HepG2 (cell line): ENCODE data around the gene PPDPF. TPM values are rescaled to one million over a fixed set of nuclear protein-coding genes. Genes with fewer than 3 reads are reported as not detected.

ENCODE experiments used
- ATF7-NPFF ChIP-seq: sonication (generic); formaldehyde crosslinking; IDR thresholded peaks from 2 replicates; pipeline ENCODE4 v1.8.1; 2023; ENCODE audit warnings: mild to moderate bottlenecking, low read depth, missing genetic modification reagents, moderate library complexity
- GATA4 ChIP-seq: sonication (generic); IDR thresholded peaks from 2 replicates; pipeline ENCODE4 v1.6.1; 2016; ENCODE audit warnings: antibody characterized with exemption, low read depth, borderline replicate concordance
- HDAC1 ChIP-seq: sonication (generic); formaldehyde crosslinking; IDR thresholded peaks from 2 replicates; pipeline ENCODE4 v1.5.1; 2020; ENCODE audit warnings: mild to moderate bottlenecking, missing genetic modification reagents
- KDM4B ChIP-seq: sonication (generic); formaldehyde crosslinking; IDR thresholded peaks from 2 replicates; pipeline ENCODE4 v1.4.0; 2020; ENCODE audit warnings: missing genetic modification reagents
- MIER3 ChIP-seq: IDR thresholded peaks from 2 replicates; pipeline ENCODE4 v1.6.1; 2016; ENCODE audit warnings: missing compliant biosample characterization, borderline replicate concordance
- NFYB ChIP-seq: sonication (generic); formaldehyde crosslinking; IDR thresholded peaks from 2 replicates; pipeline ENCODE4 v1.4.0; 2020; ENCODE audit warnings: missing genetic modification reagents
- RBM22 ChIP-seq: fragments of 200-400 bp; formaldehyde crosslinking; optimal IDR thresholded peaks from 2 replicates; pipeline ENCODE3; 2017; ENCODE audit warnings: mild to moderate bottlenecking, low read length, moderate library complexity
- REPIN1 ChIP-seq: sonication (generic); formaldehyde crosslinking; IDR thresholded peaks from 2 replicates; pipeline ENCODE4 v1.8.0; 2022; ENCODE audit warnings: missing genetic modification reagents, low read depth, mild to moderate bottlenecking, borderline replicate concordance
- SATB2 ChIP-seq: sonication (generic); formaldehyde crosslinking; IDR thresholded peaks from 2 replicates; pipeline ENCODE4 v1.5.0; 2020; ENCODE audit warnings: missing genetic modification reagents
- TAF1 ChIP-seq: sonication (generic); formaldehyde crosslinking; IDR thresholded peaks from 2 replicates; pipeline ENCODE4 v1.4.0; 2020; ENCODE audit warnings: missing genetic modification reagents
- TBP ChIP-seq: sonication (generic); formaldehyde crosslinking; IDR thresholded peaks from 2 replicates; pipeline ENCODE4 v1.5.0; 2020; ENCODE audit warnings: missing genetic modification reagents
- TBX3 ChIP-seq: fragments of 450-650 bp; IDR thresholded peaks from 2 replicates; pipeline ENCODE4 v1.6.1; 2017; ENCODE audit warnings: antibody characterized with exemption, mild to moderate bottlenecking, inconsistent platforms, borderline replicate concordance
- ZBTB7A ChIP-seq: sonication (generic); formaldehyde crosslinking; IDR thresholded peaks from 2 replicates; pipeline ENCODE4 v1.8.0; 2022; ENCODE audit warnings: mild to moderate bottlenecking, missing genetic modification reagents
- ZEB1 ChIP-seq: IDR thresholded peaks from 2 replicates; pipeline ENCODE4 v1.6.1; 2012; ENCODE audit warnings: mild to moderate bottlenecking, low read depth, inconsistent platforms; ENCODE audit not compliant: insufficient replicate concordance
- ZNF510 ChIP-seq: sonication (generic); formaldehyde crosslinking; IDR thresholded peaks from 2 replicates; pipeline ENCODE4 v1.4.0; 2020; ENCODE audit warnings: low read depth, mild to moderate bottlenecking, missing genetic modification reagents
- ZNF556 ChIP-seq: sonication (generic); formaldehyde crosslinking; IDR thresholded peaks from 2 replicates; pipeline ENCODE4 v1.4.0; 2020; ENCODE audit warnings: mild to moderate bottlenecking, missing genetic modification reagents, borderline replicate concordance
- ZNF562 ChIP-seq: sonication (generic); formaldehyde crosslinking; IDR thresholded peaks from 2 replicates; pipeline ENCODE4 v1.8.0; 2022; ENCODE audit warnings: missing genetic modification reagents, borderline replicate concordance
- ZNF687 ChIP-seq: sonication (generic); formaldehyde crosslinking; IDR thresholded peaks from 2 replicates; pipeline ENCODE4 v1.5.1; 2020; ENCODE audit warnings: mild to moderate bottlenecking, missing genetic modification reagents, moderate library complexity
- ZNF768 ChIP-seq: sonication (generic); formaldehyde crosslinking; IDR thresholded peaks from 2 replicates; pipeline ENCODE4 v1.4.0; 2020; ENCODE audit warnings: missing genetic modification reagents
- ZSCAN25 ChIP-seq: sonication (generic); formaldehyde crosslinking; IDR thresholded peaks from 2 replicates; pipeline ENCODE4 v1.8.0; 2022; ENCODE audit warnings: mild to moderate bottlenecking, missing genetic modification reagents
- ZZZ3 ChIP-seq: sonication (generic); formaldehyde crosslinking; IDR thresholded peaks from 2 replicates; pipeline ENCODE4 v1.4.0; 2020; ENCODE audit warnings: missing genetic modification reagents, mild to moderate bottlenecking, borderline replicate concordance
- polyA plus RNA-seq, 8 experiments: library from polyadenylated mRNA; depleted of rRNA in 3 of 8; stranded (reverse) in 7 of 8; unstranded in 1 of 8; fragments of >200 nt; fragmentation: Illumina TruSeq in 4 of 8; extraction: Trizol in 4 of 8; gene quantifications; 2 replicates each; pipeline versions ENCODE4 v1.2.1 to v1.2.3, GENCODE V29; 2011 to 2016; ENCODE audit warnings: low read depth in 4 of 8, missing spikeins in 1 of 8, mixed read lengths in 1 of 8; ENCODE audit not compliant: insufficient read depth in 1 of 8
- total RNA-seq, 5 experiments: library from RNA; depleted of rRNA; stranded (reverse); fragments of >200 nt; fragmentation: Illumina TruSeq; extraction: Trizol; gene quantifications; 2 replicates each; pipeline ENCODE4 v1.2.3, GENCODE V29; 2016; ENCODE audit warnings: low read depth in 1 of 5
- TF ChIP-seq, protein P1 (sequence below): sonication (generic); formaldehyde crosslinking; IDR thresholded peaks from 2 replicates; pipeline ENCODE4 v1.5.0; 2020; ENCODE audit warnings: mild to moderate bottlenecking, missing genetic modification reagents, borderline replicate concordance

The PPDPF gene
- total and polyA plus RNA-seq, 2 of the 13 experiments (the other 11 are each of a cell fraction or from before 2014, with no cell fraction given), result 1.8 to 7.0 TPM

GRCh38 chr20:63537525-63538203 is 17.1 kb downstream of the PPDPF start (continued):
- TF ChIP-seq ZNF687 (CRISPR knock-in tag) (peak; percentile 93), TBX3 (peak; percentile 21; the same call in 1 of the 2 replicates), ZNF768 (peak; percentile 79), RBM22 (no peak), REPIN1 (CRISPR knock-in tag) (peak; percentile 97; the same call in 1 of the 2 replicates), ZNF562 (CRISPR knock-in tag) (no peak), HDAC1 (CRISPR knock-in tag) (peak; percentile 96), ATF7-NPFF (peak; percentile 90), SATB2 (CRISPR knock-in tag) (0 out of 2 replicates have a peak, but pooled peaks have one; percentile 60), NFYB (CRISPR knock-in tag) (peak; percentile 54; the same call in 1 of the 2 replicates), ZSCAN25 (CRISPR knock-in tag) (peak; percentile 95), ZNF510 (CRISPR knock-in tag) (peak; percentile 30; the same call in 1 of the 2 replicates), GATA4 (no peak), ZEB1 (peak; percentile 37), ZBTB7A (CRISPR knock-in tag) (peak; percentile 98), ZNF556 (CRISPR knock-in tag) (peak; percentile 29; the same call in 1 of the 2 replicates), TAF1 (CRISPR knock-in tag) (peak; percentile 25; the same call in 1 of the 2 replicates), KDM4B (CRISPR knock-in tag) (peak; percentile 91), TBP (0 out of 2 replicates have a peak, but pooled peaks have one; percentile 53), MIER3 (peak; percentile 84; the same call in 1 of the 2 replicates), ZZZ3 (CRISPR knock-in tag) (peak; percentile 80; the same call in 1 of the 2 replicates)
- TF ChIP-seq, protein P1, sequence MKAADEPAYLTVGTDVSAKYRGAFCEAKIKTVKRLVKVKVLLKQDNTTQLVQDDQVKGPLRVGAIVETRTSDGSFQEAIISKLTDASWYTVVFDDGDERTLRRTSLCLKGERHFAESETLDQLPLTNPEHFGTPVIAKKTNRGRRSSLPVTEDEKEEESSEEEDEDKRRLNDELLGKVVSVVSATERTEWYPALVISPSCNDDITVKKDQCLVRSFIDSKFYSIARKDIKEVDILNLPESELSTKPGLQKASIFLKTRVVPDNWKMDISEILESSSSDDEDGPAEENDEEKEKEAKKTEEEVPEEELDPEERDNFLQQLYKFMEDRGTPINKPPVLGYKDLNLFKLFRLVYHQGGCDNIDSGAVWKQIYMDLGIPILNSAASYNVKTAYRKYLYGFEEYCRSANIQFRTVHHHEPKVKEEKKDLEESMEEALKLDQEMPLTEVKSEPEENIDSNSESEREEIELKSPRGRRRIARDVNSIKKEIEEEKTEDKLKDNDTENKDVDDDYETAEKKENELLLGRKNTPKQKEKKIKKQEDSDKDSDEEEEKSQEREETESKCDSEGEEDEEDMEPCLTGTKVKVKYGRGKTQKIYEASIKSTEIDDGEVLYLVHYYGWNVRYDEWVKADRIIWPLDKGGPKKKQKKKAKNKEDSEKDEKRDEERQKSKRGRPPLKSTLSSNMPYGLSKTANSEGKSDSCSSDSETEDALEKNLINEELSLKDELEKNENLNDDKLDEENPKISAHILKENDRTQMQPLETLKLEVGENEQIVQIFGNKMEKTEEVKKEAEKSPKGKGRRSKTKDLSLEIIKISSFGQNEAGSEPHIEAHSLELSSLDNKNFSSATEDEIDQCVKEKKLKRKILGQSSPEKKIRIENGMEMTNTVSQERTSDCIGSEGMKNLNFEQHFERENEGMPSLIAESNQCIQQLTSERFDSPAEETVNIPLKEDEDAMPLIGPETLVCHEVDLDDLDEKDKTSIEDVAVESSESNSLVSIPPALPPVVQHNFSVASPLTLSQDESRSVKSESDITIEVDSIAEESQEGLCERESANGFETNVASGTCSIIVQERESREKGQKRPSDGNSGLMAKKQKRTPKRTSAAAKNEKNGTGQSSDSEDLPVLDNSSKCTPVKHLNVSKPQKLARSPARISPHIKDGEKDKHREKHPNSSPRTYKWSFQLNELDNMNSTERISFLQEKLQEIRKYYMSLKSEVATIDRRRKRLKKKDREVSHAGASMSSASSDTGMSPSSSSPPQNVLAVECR, result peak; percentile 73; the same call in 1 of the 2 replicates
